Choroid plexus epithelial cell (primary cell): ENCODE data around the gene XRCC4.
"Not testable (repeated sequence)": the region's sequence is repeated elsewhere in the genome, so short reads cannot be mapped to it uniquely, and the experiment has no call there.

Source experiments
- DNase-seq: peaks from one replicate; pipeline ENCODE4 v3.0.0-alpha.2; 2010; ENCODE audit warnings: low read depth
- H3K4me3 ChIP-seq: 2 replicates; pipeline ENCODE4 v1.5.1; 2011; ENCODE audit warnings: low read depth, mild to moderate bottlenecking, control low read depth, low read length, moderate library complexity
- CTCF ChIP-seq: conservative IDR thresholded peaks from 2 replicates; pipeline ENCODE4 v1.5.1; 2011; ENCODE audit warnings: low read depth, mild to moderate bottlenecking, control low read depth, inconsistent platforms, low read length, moderate library complexity

XRCC4 gene

GRCh38 chr5:83050723-83051340 is 26.5 kb upstream of the XRCC4 start:
- TF ChIP-seq CTCF = no peak
- DNase-seq = no peak
- no peak overlapping the region for H3K4me3 ChIP-seq

- no peak for DNase-seq
- H3K4me3 ChIP-seq = no peak overlapping the region
- no peak for TF ChIP-seq CTCF
Measured at GRCh38 chr5:83055166-83055565, 22.2 kb upstream of the XRCC4 start.

GRCh38 chr5:83058726-83059125 is 18.6 kb upstream of the XRCC4 start:
- DNase-seq = no peak
- TF ChIP-seq CTCF = no peak
- H3K4me3 ChIP-seq = no peak overlapping the region

- H3K4me3 ChIP-seq = no peak overlapping the region
- no peak for DNase-seq
- no peak for TF ChIP-seq CTCF
Measured at GRCh38 chr5:83059341-83059740, 18.0 kb upstream of the XRCC4 start.

GRCh38 chr5:83066548-83067110 is 10.7 kb upstream of the XRCC4 start:
- TF ChIP-seq CTCF = no peak
- H3K4me3 ChIP-seq = no peak overlapping the region
- no peak for DNase-seq

- not testable (repeated sequence) for H3K4me3 ChIP-seq, DNase-seq
Measured at GRCh38 chr5:83067377-83067776, 10.0 kb upstream of the XRCC4 start.

GRCh38 chr5:83069096-83069799 is 8.1 kb upstream of the XRCC4 start:
- H3K4me3 ChIP-seq = no peak overlapping the region
- no peak for TF ChIP-seq CTCF
- peak; percentile 28 for DNase-seq
